Fibroblast of lung (primary cell): ENCODE measurements around the gene IDH2. TPM values are rescaled to one million over a fixed set of nuclear protein-coding genes. Genes with fewer than 3 reads are reported as not detected.

Experiments
- DNase-seq, 2 donors: peaks; one replicate each; pipeline versions ENCODE4 v3.0.0 to v3.0.0-alpha.2; 2010; ENCODE audit warnings: low read depth in 2 of 2
- H2AFZ ChIP-seq: 2 replicates; pipeline ENCODE4 v1.5.1; 2012; ENCODE audit warnings: low read length, control low read depth, inconsistent platforms
- H3K27ac ChIP-seq: 2 replicates; pipeline ENCODE4 v1.5.1; 2011; ENCODE audit warnings: low read length, control low read depth; ENCODE audit not compliant: insufficient read depth
- H3K27me3 ChIP-seq: 2 replicates; pipeline ENCODE4 v1.5.1; 2011; ENCODE audit warnings: mild to moderate bottlenecking, low read length; ENCODE audit not compliant: control insufficient read depth, insufficient read depth
- H3K36me3 ChIP-seq: 2 replicates; pipeline ENCODE4 v1.5.1; 2011; ENCODE audit warnings: low read length; ENCODE audit not compliant: control insufficient read depth, insufficient read depth
- H3K4me1 ChIP-seq: 2 replicates; pipeline ENCODE4 v1.5.1; 2011; ENCODE audit warnings: low read length; ENCODE audit not compliant: control insufficient read depth, insufficient read depth; ENCODE audit errors: extremely low read depth
- H3K4me2 ChIP-seq: 2 replicates; pipeline ENCODE4 v1.5.1; 2011; ENCODE audit warnings: low read length, control low read depth; ENCODE audit not compliant: insufficient read depth; ENCODE audit errors: extremely low read depth
- H3K4me3 ChIP-seq, 4 experiments: fragments of 200-600 bp in 1 of 4; sonication (generic) in 1 of 4; replicated peaks in 1 of 4; 2 replicates each; pipeline ENCODE4 v1.5.1; 2011 to 2016; ENCODE audit warnings: low read length in 4 of 4, low read depth in 3 of 4, mild to moderate bottlenecking in 3 of 4, control low read depth in 2 of 4, inconsistent platforms in 1 of 4, mixed read lengths in 1 of 4; ENCODE audit not compliant: insufficient read depth in 1 of 4; ENCODE audit errors: control extremely low read depth in 1 of 4
- H3K79me2 ChIP-seq: 2 replicates; pipeline ENCODE4 v1.5.1; 2012; ENCODE audit warnings: mild to moderate bottlenecking, low read length, inconsistent platforms; ENCODE audit not compliant: control insufficient read depth, insufficient read depth
- H3K9ac ChIP-seq: 2 replicates; pipeline ENCODE4 v1.5.1; 2011; ENCODE audit warnings: mild to moderate bottlenecking, low read length, control low read depth; ENCODE audit not compliant: insufficient read depth
- H3K9me3 ChIP-seq: 2 replicates; pipeline ENCODE4 v1.5.1; 2012; ENCODE audit warnings: low read depth, low read length; ENCODE audit not compliant: control insufficient read depth, insufficient read depth
- H4K20me1 ChIP-seq: 2 replicates; pipeline ENCODE4 v1.5.1; 2011; ENCODE audit warnings: low read length; ENCODE audit not compliant: control insufficient read depth, insufficient read depth; ENCODE audit errors: extremely low read depth
- CTCF ChIP-seq, 2 donors: IDR thresholded peaks in 1 of 2; conservative IDR thresholded peaks in 1 of 2; 1 replicate in 1 of 2; 2 replicates in 1 of 2; pipeline ENCODE4 v1.5.1; 2011 to 2012; ENCODE audit warnings: low read length in 2 of 2, control low read depth in 1 of 2, inconsistent platforms in 1 of 2, low read depth in 1 of 2, mild to moderate bottlenecking in 1 of 2
- EZH2 ChIP-seq: IDR thresholded peaks from 2 replicates; pipeline ENCODE4 v1.5.1; 2012; ENCODE audit warnings: low read length, control low read depth, mild to moderate bottlenecking; ENCODE audit errors: missing control alignments
- polyA plus RNA-seq, 2 donors: library from polyadenylated mRNA; depleted of rRNA in 1 of 2; stranded (reverse) in 1 of 2; unstranded in 1 of 2; fragments of >200 nt; gene quantifications; 2 replicates each; pipeline ENCODE4 v1.2.1, GENCODE V29; 2011 to 2012; ENCODE audit warnings: missing spikeins in 1 of 2
- total RNA-seq: library from RNA; depleted of rRNA; stranded (reverse); fragments of >200 nt; gene quantifications from 2 replicates; pipeline ENCODE4 v1.2.1, GENCODE V29; 2014

The IDH2 gene
- total and polyA plus RNA-seq, 2 donors (not counting 1 experiment from before 2014, with no cell fraction given): 47.9 to 66.0 TPM

DNA sequence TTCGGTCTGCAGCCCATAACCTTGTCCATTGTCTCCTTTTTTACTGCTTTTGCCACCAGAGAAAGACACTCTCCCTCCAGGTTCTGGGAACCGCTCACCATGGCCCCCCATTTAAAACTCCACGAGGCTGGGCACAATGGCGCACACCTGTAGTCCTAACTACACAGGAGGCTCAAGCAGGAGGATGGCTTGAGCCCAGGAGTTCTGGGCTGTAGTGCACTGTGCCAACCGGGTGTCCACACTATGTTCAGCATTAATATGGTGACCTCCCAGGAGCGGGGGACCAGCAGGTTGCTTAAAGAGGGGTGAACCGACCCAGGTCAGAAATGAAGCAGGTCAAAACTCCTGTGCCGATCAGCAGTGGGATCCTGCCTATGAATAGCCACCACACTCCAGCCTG, 28.0 kb upstream of the IDH2 start:
- H2AFZ ChIP-seq: no peak overlapping the region
- H3K79me2 ChIP-seq: no peaks in the 10 kb centered on the region
- H3K4me1 ChIP-seq: no peaks in the 10 kb centered on the region
- DNase-seq: no peak
- no peaks in the 10 kb centered on the region for H3K9me3 ChIP-seq
- peaks cover 5% of the 10 kb centered on the region for H3K27me3 ChIP-seq
- H3K27ac ChIP-seq: no peak overlapping the region
- no peak overlapping the region for H3K4me3 ChIP-seq
- no peaks in the 10 kb centered on the region for H4K20me1 ChIP-seq
- TF ChIP-seq EZH2 (no peak), CTCF (conservative IDR thresholded peaks at IDR 0.05 in 1 of 2, IDR thresholded peaks at IDR 0.05 in 1 of 2; ENCODE audit: low read depth in 1 of 2, low read length in 2 of 2) (no peak)
- no peak overlapping the region for H3K4me2 ChIP-seq
- no peaks in the 10 kb centered on the region for H3K36me3 ChIP-seq
- no peak overlapping the region for H3K9ac ChIP-seq

GRCh38 chr15:90126596-90127435, 24.5 kb upstream of the IDH2 start:
- Histone ChIP-seq H4K20me1 (no peaks in the 10 kb centered on the region), H3K27ac (no peak overlapping the region), H3K79me2 (no peaks in the 10 kb centered on the region), H3K9me3 (no peaks in the 10 kb centered on the region), H3K27me3 (peaks cover 5% of the 10 kb centered on the region), H3K4me2 (no peak overlapping the region), H3K4me3 (no peak overlapping the region), H2AFZ (no peak overlapping the region), H3K4me1 (no peaks in the 10 kb centered on the region), H3K36me3 (no peaks in the 10 kb centered on the region), H3K9ac (no peak overlapping the region)
- peak in 1 of 2 donors; percentile 17 for DNase-seq
- TF ChIP-seq CTCF (conservative IDR thresholded peaks at IDR 0.05 in 1 of 2, IDR thresholded peaks at IDR 0.05 in 1 of 2; ENCODE audit: low read depth in 1 of 2, low read length in 2 of 2) (no peak), EZH2 (no peak)

GRCh38 chr15:90126022-90126421, 23.8 kb upstream of the IDH2 start:
- no peaks in the 10 kb centered on the region for H3K79me2 ChIP-seq
- H3K9ac ChIP-seq: no peak overlapping the region
- no peak overlapping the region for H3K4me2 ChIP-seq
- TF ChIP-seq CTCF (conservative IDR thresholded peaks at IDR 0.05 in 1 of 2, IDR thresholded peaks at IDR 0.05 in 1 of 2; ENCODE audit: low read depth in 1 of 2, low read length in 2 of 2) (no peak), EZH2 (no peak)
- no peak overlapping the region for H3K27ac ChIP-seq
- no peaks in the 10 kb centered on the region for H3K36me3 ChIP-seq
- peaks cover 5% of the 10 kb centered on the region for H3K27me3 ChIP-seq
- no peaks in the 10 kb centered on the region for H3K9me3 ChIP-seq
- DNase-seq: no peak
- no peak overlapping the region for H2AFZ ChIP-seq
- H3K4me1 ChIP-seq: no peaks in the 10 kb centered on the region
- no peaks in the 10 kb centered on the region for H4K20me1 ChIP-seq
- no peak overlapping the region for H3K4me3 ChIP-seq
